ENCODE measurements around the gene GIMAP8. TPM values are rescaled to one million over a fixed set of nuclear protein-coding genes. Genes with fewer than 3 reads are reported as not detected.

The GIMAP8 gene
- total RNA-seq, 1 experiment from 2014 or later: 0.10 TPM

GRCh38 chr7:150417863-150418262, 32.6 kb upstream of the GIMAP8 start:
- ATAC-seq (no peak), DNase-seq (ENCODE audit: low read depth, low spot score) (no peak)
- CTCF ChIA-PET: interaction anchor here (0.6 to 0.8 kb wide), 2 partner anchors 11 to 63 kb away, joined by 3 to 7 read pairs; no protein-coding TSS in a partner anchor
- POLR2A ChIA-PET: no interaction called here
- in situ Hi-C loops (cut with HindIII; ENCODE audit: low pct_unique_long_range_greater_than_20kb, low sequenced_read_pairs): no loop called here
- no peak overlapping the region for H3K27ac ChIP-seq (ENCODE audit: low read length)
- no peak overlapping the region for H3K4me3 ChIP-seq (ENCODE audit: low read depth in 2 of 2, low read length in 2 of 2)
- intact Hi-C loops (cut with micrococcal nuclease; ENCODE audit: unreplicated experiment): no loop called here
- H3K27me3 ChIP-seq (ENCODE audit: control insufficient read depth, insufficient read depth, low read length): no peaks in the 10 kb centered on the region
- peaks cover 7% of the 10 kb centered on the region; the same call in 1 of the 2 replicates for H3K4me1 ChIP-seq (ENCODE audit: control insufficient read depth, insufficient read depth, low read length)
- H3K36me3 ChIP-seq (ENCODE audit: control insufficient read depth, insufficient read depth, low read length): no peaks in the 10 kb centered on the region
- TF ChIP-seq TCF7L2 (IDR thresholded peaks at IDR 0.05; ENCODE audit: low read depth, low read length): no peak
- TF ChIP-seq REST (IDR thresholded peaks at IDR 0.05; ENCODE audit: insufficient read depth in 1 of 2, low read depth in 2 of 2, low read length in 1 of 2): no peak
- no peaks in the 10 kb centered on the region for H3K9me3 ChIP-seq (ENCODE audit: control insufficient read depth, insufficient read depth, low read depth, low read length)
- no TSS peak for BruUV-seq (replicated peaks)

GRCh38 chr7:150420242-150420641, 30.2 kb upstream of the GIMAP8 start:
- CTCF ChIA-PET: no interaction called here
- ATAC-seq (no peak), DNase-seq (ENCODE audit: low read depth, low spot score) (no peak)
- no peak for TF ChIP-seq REST (IDR thresholded peaks at IDR 0.05; ENCODE audit: insufficient read depth in 1 of 2, low read depth in 2 of 2, low read length in 1 of 2)
- no peak for TF ChIP-seq SIN3A (IDR thresholded peaks at IDR 0.05; ENCODE audit: borderline replicate concordance, insufficient read depth, low read depth, low read length)
- no peak for TF ChIP-seq TCF7L2 (IDR thresholded peaks at IDR 0.05; ENCODE audit: low read depth, low read length)
- TF ChIP-seq POLR2AphosphoS5 (IDR thresholded peaks at IDR 0.05; ENCODE audit: low read depth, low read length): no peak
- no peak for TF ChIP-seq CTCF (IDR thresholded peaks at IDR 0.05)
- no TSS peak for BruUV-seq (replicated peaks)
- Histone ChIP-seq H3K4me3 (ENCODE audit: low read depth in 2 of 2, low read length in 2 of 2) (no peak overlapping the region), H3K9me3 (ENCODE audit: control insufficient read depth, insufficient read depth, low read depth, low read length) (no peaks in the 10 kb centered on the region), H3K36me3 (ENCODE audit: control insufficient read depth, insufficient read depth, low read length) (no peaks in the 10 kb centered on the region), H3K27ac (ENCODE audit: low read length) (no peak overlapping the region), H3K27me3 (ENCODE audit: control insufficient read depth, insufficient read depth, low read length) (no peaks in the 10 kb centered on the region), H3K4me1 (ENCODE audit: control insufficient read depth, insufficient read depth, low read length) (peaks cover 7% of the 10 kb centered on the region; the same call in 1 of the 2 replicates)
- intact Hi-C loops (cut with micrococcal nuclease; ENCODE audit: unreplicated experiment) (loop anchor here (2.0 to 10.0 kb wide), 2 partner anchors 63 to 135 kb away; no protein-coding TSS in a partner anchor), in situ Hi-C loops (cut with HindIII; ENCODE audit: low pct_unique_long_range_greater_than_20kb, low sequenced_read_pairs) (no loop called here)
- POLR2A ChIA-PET: no interaction called here
